ENCODE results near the gene PTPRU.

GRCh38 chr1:29240400-29240837 lies 4.1 kb downstream of the PTPRU start:
- no peak for TF ChIP-seq CEBPB (IDR thresholded peaks at IDR 0.05)
- no peak for TF ChIP-seq ZNF302 (CRISPR knock-in tag; IDR thresholded peaks at IDR 0.05)
- TF ChIP-seq CBX2 (IDR thresholded peaks at IDR 0.05; ENCODE audit: borderline replicate concordance, low read depth) = no peak
